ENCODE results near the gene USP28.

USP28 gene

GRCh38 chr11:113896156-113896879 is 20.9 kb upstream of the USP28 start:
- peak; percentile 61 for ATAC-seq (ENCODE audit: low read depth)
- H3K27ac ChIP-seq (ENCODE audit: poor library complexity, severe bottlenecking) = no peak overlapping the region
- DNase-seq (ENCODE audit: low spot score) = no peak
- H3K9me3 ChIP-seq (ENCODE audit: severe bottlenecking) = no peaks in the 10 kb centered on the region
- no peaks in the 10 kb centered on the region for H3K36me3 ChIP-seq (ENCODE audit: low read depth)
- TF ChIP-seq CTCF (IDR thresholded peaks at IDR 0.05; ENCODE audit: poor library complexity, severe bottlenecking) = peak; percentile 88
- no peaks in the 10 kb centered on the region for H3K27me3 ChIP-seq (ENCODE audit: insufficient read depth, poor library complexity, severe bottlenecking)
- no peak overlapping the region for H3K4me3 ChIP-seq (ENCODE audit: severe bottlenecking)
- H3K4me1 ChIP-seq (ENCODE audit: insufficient read depth, poor library complexity, severe bottlenecking) = no peaks in the 10 kb centered on the region

- no peak for DNase-seq (ENCODE audit: low spot score)
- no peaks in the 10 kb centered on the region for H3K4me1 ChIP-seq (ENCODE audit: insufficient read depth, poor library complexity, severe bottlenecking)
- no peaks in the 10 kb centered on the region for H3K27me3 ChIP-seq (ENCODE audit: insufficient read depth, poor library complexity, severe bottlenecking)
- no peaks in the 10 kb centered on the region for H3K36me3 ChIP-seq (ENCODE audit: low read depth)
- no peaks in the 10 kb centered on the region for H3K9me3 ChIP-seq (ENCODE audit: severe bottlenecking)
- TF ChIP-seq CTCF (IDR thresholded peaks at IDR 0.05; ENCODE audit: poor library complexity, severe bottlenecking) = no peak
- ATAC-seq (ENCODE audit: low read depth) = no peak
- H3K4me3 ChIP-seq (ENCODE audit: severe bottlenecking) = no peak overlapping the region
- no peak overlapping the region for H3K27ac ChIP-seq (ENCODE audit: poor library complexity, severe bottlenecking)
Observed at GRCh38 chr11:113895367-113896155, 20.2 kb upstream of the USP28 start.

- no peaks in the 10 kb centered on the region for H3K36me3 ChIP-seq (ENCODE audit: low read depth)
- H3K4me3 ChIP-seq (ENCODE audit: severe bottlenecking) = no peak overlapping the region
- H3K4me1 ChIP-seq (ENCODE audit: insufficient read depth, poor library complexity, severe bottlenecking) = no peaks in the 10 kb centered on the region
- no peak for DNase-seq (ENCODE audit: low spot score)
- no peak overlapping the region for H3K27ac ChIP-seq (ENCODE audit: poor library complexity, severe bottlenecking)
- H3K27me3 ChIP-seq (ENCODE audit: insufficient read depth, poor library complexity, severe bottlenecking) = no peaks in the 10 kb centered on the region
- no peak for TF ChIP-seq CTCF (IDR thresholded peaks at IDR 0.05; ENCODE audit: poor library complexity, severe bottlenecking)
- no peak for ATAC-seq (ENCODE audit: low read depth)
- H3K9me3 ChIP-seq (ENCODE audit: severe bottlenecking) = no peaks in the 10 kb centered on the region
Observed at GRCh38 chr11:113894421-113894996, 19.1 kb upstream of the USP28 start.

DNA sequence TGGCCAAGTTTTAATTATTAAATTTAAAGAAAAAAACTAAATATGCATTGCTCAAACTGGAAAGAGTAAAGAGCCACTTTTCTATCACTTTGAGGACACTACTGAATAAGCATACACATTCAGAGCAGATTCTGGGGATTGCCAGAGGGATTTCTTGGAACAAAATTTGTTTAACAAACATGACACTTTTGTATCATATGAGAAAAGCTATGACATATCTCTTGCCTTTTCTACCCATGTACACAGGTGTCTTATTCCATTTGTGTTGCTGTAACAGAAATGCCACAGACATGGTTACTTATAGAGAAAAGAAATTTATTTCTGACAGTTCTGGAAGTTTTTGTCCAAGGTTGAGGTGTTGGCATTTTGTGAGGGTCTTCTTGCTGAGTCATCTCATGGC is 13.5 kb upstream of the USP28 start:
- ATAC-seq (ENCODE audit: low read depth) (no peak), DNase-seq (ENCODE audit: low spot score) (no peak)
- Histone ChIP-seq H3K4me3 (ENCODE audit: severe bottlenecking) (no peak overlapping the region), H3K9me3 (ENCODE audit: severe bottlenecking) (no peaks in the 10 kb centered on the region), H3K27me3 (ENCODE audit: insufficient read depth, poor library complexity, severe bottlenecking) (no peaks in the 10 kb centered on the region), H3K4me1 (ENCODE audit: insufficient read depth, poor library complexity, severe bottlenecking) (no peaks in the 10 kb centered on the region), H3K36me3 (ENCODE audit: low read depth) (no peaks in the 10 kb centered on the region), H3K27ac (ENCODE audit: poor library complexity, severe bottlenecking) (no peak overlapping the region)
- no peak for TF ChIP-seq CTCF (IDR thresholded peaks at IDR 0.05; ENCODE audit: poor library complexity, severe bottlenecking)
